Adrenal gland (tissue), 19 donors: ENCODE data around the gene GYG1. TPM values are rescaled to one million over a fixed set of nuclear protein-coding genes. Genes with fewer than 3 reads are reported as not detected.

Experiments
- DNase-seq, 7 donors: peaks; one replicate each; pipeline ENCODE4 v3.0.0-alpha.2; 2019 to 2020
- H3K27ac ChIP-seq, 5 donors: fragments of 200-600 bp; sonication (generic) in 4 of 5; 1 replicate in 3 of 5; 2 replicates in 2 of 5; pipeline versions ENCODE4 v1.5.1 to v1.8.0; 2016 to 2020; ENCODE audit warnings: mild to moderate bottlenecking in 1 of 5
- H3K27me3 ChIP-seq: fragments of 200-600 bp; 2 replicates; pipeline ENCODE4 v1.8.0; 2021
- H3K36me3 ChIP-seq, 2 donors: fragments of 200-600 bp; replicated peaks in 1 of 2; 1 replicate in 1 of 2; 2 replicates in 1 of 2; pipeline versions ENCODE4 v1.5.1 to v1.8.0; 2018 to 2022
- H3K4me1 ChIP-seq, 2 donors: fragments of 200-600 bp; replicated peaks in 1 of 2; 1 replicate in 1 of 2; 2 replicates in 1 of 2; pipeline versions ENCODE4 v1.5.1 to v1.8.0; 2018 to 2021
- H3K4me3 ChIP-seq, 4 donors: fragments of 200-600 bp; sonication (generic) in 3 of 4; one replicate each; pipeline ENCODE4 v1.5.1; 2016 to 2018
- H3K9me3 ChIP-seq, 3 donors: fragments of 200-600 bp; sonication (generic) in 1 of 3; replicated peaks in 1 of 3; 1 replicate in 2 of 3; 2 replicates in 1 of 3; pipeline versions ENCODE4 v1.5.1 to v1.8.0; 2016 to 2021
- POLR2A ChIP-seq, 2 donors: fragments of 450-650 bp; IDR thresholded peaks; one replicate each; pipeline ENCODE4 v1.6.1; 2017; ENCODE audit warnings: antibody characterized with exemption in 2 of 2, mild to moderate bottlenecking in 2 of 2, moderate library complexity in 1 of 2
- WGBS, 4 donors: extraction: QIAGEN DNeasy Blood & Tissue Kit in 2 of 4; methylation state at CpG; one replicate each; pipeline versions ENCODE4 v1.1.5 to v1.1.7; 2013 to 2017; 5-methylcytosine and 5-hydroxymethylcytosine counted together
- intact Hi-C, 2 donors: fragments of 100-400 bp; cut with DNase I; formaldehyde crosslinking; loops; one replicate each; pipeline versions ENCODE4 v1.14.1 to v1.15.0; 2022 to 2023
- long read RNA-seq, 10 donors: library from polyadenylated mRNA in 3 of 10; unstranded in 2 of 10; stranded (forward) in 1 of 10; transcript quantifications; one replicate each; pipeline ENCODE4 v2.0.0 and lab custom pipeline, GENCODE V29; 2021 to 2026
- polyA plus RNA-seq, 3 donors: library from polyadenylated mRNA; stranded (reverse); fragments of 200-250 nt in 2 of 3; fragments of 350-450 nt in 1 of 3; fragmentation: Illumina TruSeq in 1 of 3; extraction: RNeasy Lipid Tissue Mini Kit (QIAGEN cat#74804) in 1 of 3; gene quantifications; one replicate each; pipeline ENCODE4 v1.2.3, GENCODE V29; 2013 to 2014
- total RNA-seq, 9 donors: library from RNA; depleted of rRNA in 4 of 9; stranded (reverse); fragments of >200 nt in 4 of 9; fragments of 120-200 nt in 1 of 9; fragmentation: NEBNext Ultra II Directional in 1 of 9; extraction: Animal tissue kit (Norgen Biotek cat#: 25700) in 1 of 9; gene quantifications; one replicate each; pipeline versions ENCODE4 v1.1.0 to v1.2.4, GENCODE V29; 2013 to 2023
- TF ChIP-seq, protein P1 (sequence below), 6 experiments: fragments of 450-650 bp in 4 of 6; fragments of 200-600 bp in 2 of 6; sonication (generic) in 1 of 6; IDR thresholded peaks; 1 replicate in 5 of 6; 2 replicates in 1 of 6; pipeline versions ENCODE4 v1.5.1 to v1.8.0; 2016 to 2021; ENCODE audit warnings: antibody characterized with exemption in 6 of 6, mild to moderate bottlenecking in 2 of 6, moderate library complexity in 1 of 6
- donor health status: healthy with polysubstance abuse.
- donor health status: Bipolar disorder and iron deficiency.
- donor health status: DM: yes; HTN: yes; CAD: no.
- donor health status: DM: no; HTN: no; CAD: no.
- donor health status: DM: no; HTN: no; CAD: no.
- donor health status: DM: yes; HTN: yes; CAD: no.

GYG1 gene
- 10 to 100 TPM; 17.2 to 53.6 (median 36.6) TPM for total RNA-seq
- 10 to 100 TPM; 17.3 to 52.5 (median 21.7) TPM for polyA plus RNA-seq
- long read RNA-seq, donor 1, transcript GYG1-201 (7 exons, 1,890 nt) = major isoform, 11 of 151 reads
- long read RNA-seq, donor 1, partial matches to known transcripts = 138 of 151 reads
- long read RNA-seq, donor 1, other reads (novel, unspliced or antisense) = 0 of 151 reads
- long read RNA-seq, donor 2, transcript GYG1-201 (7 exons, 1,890 nt) = major isoform, 5 of 12 reads
- long read RNA-seq, donor 2, partial matches to known transcripts = 7 of 12 reads
- long read RNA-seq, donor 2, other reads (novel, unspliced or antisense) = 0 of 12 reads
- long read RNA-seq, donor 3, partial matches to known transcripts = 0 of 4 reads
- long read RNA-seq, donor 3, other reads (novel, unspliced or antisense) = 0 of 4 reads
- long read RNA-seq, donor 4, transcript GYG1-201 (7 exons, 1,890 nt) = major isoform, 19 of 23 reads
- long read RNA-seq, donor 4, partial matches to known transcripts = 1 of 23 reads
- long read RNA-seq, donor 4, other reads (novel, unspliced or antisense) = 3 of 23 reads
- long read RNA-seq, donor 5, transcript GYG1-201 (7 exons, 1,890 nt) = major isoform, 52 of 57 reads
- long read RNA-seq, donor 5, partial matches to known transcripts = 0 of 57 reads
- long read RNA-seq, donor 5, other reads (novel, unspliced or antisense) = 4 of 57 reads
- long read RNA-seq, donor 6, transcript GYG1-201 (7 exons, 1,890 nt) = major isoform, 10 of 11 reads
- long read RNA-seq, donor 6, partial matches to known transcripts = 0 of 11 reads
- long read RNA-seq, donor 6, other reads (novel, unspliced or antisense) = 1 of 11 reads
- long read RNA-seq, donor 7, transcript GYG1-201 (7 exons, 1,890 nt) = major isoform, 5 of 5 reads
- long read RNA-seq, donor 7, partial matches to known transcripts = 0 of 5 reads
- long read RNA-seq, donor 7, other reads (novel, unspliced or antisense) = 0 of 5 reads
- long read RNA-seq, donor 8, transcript GYG1-201 (7 exons, 1,890 nt) = major isoform, 7 of 14 reads
- long read RNA-seq, donor 8, partial matches to known transcripts = 6 of 14 reads
- long read RNA-seq, donor 8, other reads (novel, unspliced or antisense) = 0 of 14 reads
- long read RNA-seq, donor 9, partial matches to known transcripts = 0 of 4 reads
- long read RNA-seq, donor 9, other reads (novel, unspliced or antisense) = 0 of 4 reads
- long read RNA-seq, donor 10, transcript GYG1-201 (7 exons, 1,890 nt) = major isoform, 6 of 6 reads
- long read RNA-seq, donor 10, partial matches to known transcripts = 0 of 6 reads
- long read RNA-seq, donor 10, other reads (novel, unspliced or antisense) = 0 of 6 reads

DNA sequence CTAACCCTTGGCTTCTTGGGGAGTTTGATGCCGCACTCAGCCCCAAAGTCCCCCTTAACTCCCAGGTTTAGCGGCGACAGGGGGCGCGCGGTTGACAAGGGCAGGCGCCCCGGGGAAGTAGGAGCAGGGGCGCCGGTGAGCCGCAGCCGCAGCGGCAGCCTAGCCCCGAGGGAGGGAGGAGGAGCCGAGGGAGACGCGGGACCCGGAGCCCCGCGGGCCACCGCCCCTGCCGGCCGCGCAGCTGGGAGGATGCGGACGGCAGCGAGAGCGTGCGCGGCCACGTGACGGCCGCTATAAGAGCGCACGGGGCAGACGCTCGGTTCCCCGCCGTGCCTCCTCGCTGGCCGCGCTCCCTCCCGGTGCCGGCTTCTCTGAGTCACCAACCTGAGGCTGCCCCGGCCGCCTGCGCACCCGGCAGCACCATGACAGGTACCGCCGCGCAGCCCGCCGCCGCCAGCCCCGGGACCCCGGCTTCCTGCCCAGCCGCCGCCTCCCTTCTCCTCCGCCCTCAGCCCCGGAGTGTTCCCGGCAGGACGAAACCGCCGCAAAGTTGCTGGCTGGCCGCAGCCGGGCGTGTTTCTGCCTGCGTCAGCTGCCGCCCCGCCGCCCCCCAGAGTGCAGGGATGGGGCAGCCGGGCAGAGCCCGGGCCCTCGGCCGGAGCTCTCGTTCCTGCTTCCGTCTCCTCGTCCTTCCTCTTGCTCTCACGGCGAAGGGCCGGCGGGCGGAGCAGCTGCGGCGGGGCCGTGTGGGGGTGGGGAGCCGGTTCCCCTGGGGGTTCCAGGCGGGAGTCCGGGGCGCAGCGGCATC lies at the start of gene GYG1:
Gene GYG1, plus strand, starts transcription at position 322 of the 808 bp plus-strand sequence. Its CDS starts 101 bp downstream, at position 423.
- peak; percentile 81 to 90 (median 87) for DNase-seq
- peak; percentile 79 to 89 for TF ChIP-seq POLR2A (IDR thresholded peaks at IDR 0.05)
- TF ChIP-seq, protein P1, sequence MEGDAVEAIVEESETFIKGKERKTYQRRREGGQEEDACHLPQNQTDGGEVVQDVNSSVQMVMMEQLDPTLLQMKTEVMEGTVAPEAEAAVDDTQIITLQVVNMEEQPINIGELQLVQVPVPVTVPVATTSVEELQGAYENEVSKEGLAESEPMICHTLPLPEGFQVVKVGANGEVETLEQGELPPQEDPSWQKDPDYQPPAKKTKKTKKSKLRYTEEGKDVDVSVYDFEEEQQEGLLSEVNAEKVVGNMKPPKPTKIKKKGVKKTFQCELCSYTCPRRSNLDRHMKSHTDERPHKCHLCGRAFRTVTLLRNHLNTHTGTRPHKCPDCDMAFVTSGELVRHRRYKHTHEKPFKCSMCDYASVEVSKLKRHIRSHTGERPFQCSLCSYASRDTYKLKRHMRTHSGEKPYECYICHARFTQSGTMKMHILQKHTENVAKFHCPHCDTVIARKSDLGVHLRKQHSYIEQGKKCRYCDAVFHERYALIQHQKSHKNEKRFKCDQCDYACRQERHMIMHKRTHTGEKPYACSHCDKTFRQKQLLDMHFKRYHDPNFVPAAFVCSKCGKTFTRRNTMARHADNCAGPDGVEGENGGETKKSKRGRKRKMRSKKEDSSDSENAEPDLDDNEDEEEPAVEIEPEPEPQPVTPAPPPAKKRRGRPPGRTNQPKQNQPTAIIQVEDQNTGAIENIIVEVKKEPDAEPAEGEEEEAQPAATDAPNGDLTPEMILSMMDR (IDR thresholded peaks at IDR 0.05) = peak in 3 of 6 experiments; percentile 22 to 31 (median 25)
- peak within 1 kb of the TSS; percentile 72 to 86 (median 80) for H3K4me3 ChIP-seq
- 0% methylated on average over 10 to 91 of the region's 91 CpGs for WGBS, 4 donors
- H3K4me1 ChIP-seq = peaks cover 8 to 13% of the 10 kb centered on the region in 2 donors
- H3K36me3 ChIP-seq = peaks cover 0 to 21% of the 10 kb centered on the region in 2 donors
- peak within 1 kb of the TSS; percentile 66 to 97 (median 96) for H3K27ac ChIP-seq
- H3K9me3 ChIP-seq = no peaks in the 10 kb centered on the region
- intact Hi-C loops = no loop called here
- no peaks in the 10 kb centered on the region for H3K27me3 ChIP-seq

DNA sequence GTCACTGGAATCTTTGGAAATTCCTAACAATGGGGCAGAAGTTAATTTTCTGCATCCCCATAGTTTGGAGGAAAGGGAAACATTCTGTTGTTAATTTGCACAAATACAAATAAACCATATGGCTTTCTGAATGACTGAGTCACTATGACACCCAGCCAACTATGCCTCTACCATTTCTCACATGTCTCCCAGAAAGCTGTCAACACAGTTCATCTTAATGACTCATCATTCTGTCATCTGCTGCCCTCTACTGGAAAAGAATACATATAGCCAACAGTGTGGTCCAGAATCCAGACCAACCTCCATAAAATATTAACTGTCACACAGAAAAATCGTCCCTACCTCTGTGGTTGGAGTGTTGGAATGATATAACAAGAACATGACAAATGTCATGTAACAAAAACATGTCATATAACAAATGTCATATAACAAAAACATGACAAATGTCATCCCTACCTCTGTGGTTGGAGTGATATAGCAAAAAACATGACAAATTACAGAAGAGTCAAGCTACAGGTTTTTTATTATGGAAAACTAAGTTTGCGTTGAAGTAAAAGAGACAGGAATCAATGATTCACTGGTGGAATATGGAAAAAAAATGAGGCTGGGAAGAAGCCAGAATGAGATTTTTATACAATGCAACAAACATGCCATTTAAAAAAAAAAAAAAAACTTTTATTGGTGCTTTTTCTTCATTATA lies 47.7 kb upstream of the GYG1 start:
- no peak overlapping the region for H3K27ac ChIP-seq
- H3K27me3 ChIP-seq = no peaks in the 10 kb centered on the region
- H3K4me1 ChIP-seq = no peaks in the 10 kb centered on the region
- TF ChIP-seq POLR2A (IDR thresholded peaks at IDR 0.05) = no peak
- TF ChIP-seq, protein P1 (IDR thresholded peaks at IDR 0.05) = peak; percentile 49 to 88 (median 76)
- no peaks in the 10 kb centered on the region for H3K9me3 ChIP-seq
- H3K36me3 ChIP-seq = no peaks in the 10 kb centered on the region
- intact Hi-C loops = loop anchor here in 1 of 2 donors (5.0 to 10.0 kb wide), 3 partner anchors 81 to 629 kb away; no protein-coding TSS in a partner anchor
- 16 to 26% (median 18%) methylated on average over 2 of the region's 2 CpGs for WGBS, 4 donors
- peak in 4 of 7 donors; percentile 25 to 42 (median 36) for DNase-seq
- H3K4me3 ChIP-seq = no peak overlapping the region

DNA sequence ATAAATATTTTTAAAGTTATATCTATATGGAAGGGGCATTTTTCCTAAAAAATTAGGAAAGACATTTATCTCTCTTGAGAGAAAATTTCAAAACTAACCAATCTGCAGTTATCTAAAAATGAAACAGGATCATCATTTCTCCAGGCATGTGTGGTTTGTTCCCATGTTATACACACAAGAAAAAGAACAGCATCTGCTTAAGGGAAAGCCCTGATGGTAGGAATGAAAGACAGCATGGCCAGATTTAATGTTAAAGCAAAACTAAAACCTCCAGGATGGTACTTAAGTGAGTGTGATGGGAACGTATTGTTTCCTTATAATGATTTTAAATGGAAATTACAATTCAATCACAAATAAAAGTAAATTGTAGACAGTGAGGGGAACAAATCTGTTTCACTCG lies 46.2 kb upstream of the GYG1 start:
- H3K4me1 ChIP-seq = no peaks in the 10 kb centered on the region
- no peaks in the 10 kb centered on the region for H3K27me3 ChIP-seq
- DNase-seq = no peak
- TF ChIP-seq POLR2A (IDR thresholded peaks at IDR 0.05) = no peak
- TF ChIP-seq, protein P1 (IDR thresholded peaks at IDR 0.05) = no peak
- no peak overlapping the region for H3K27ac ChIP-seq
- no peaks in the 10 kb centered on the region for H3K36me3 ChIP-seq
- intact Hi-C loops = loop anchor here (5.0 to 10.0 kb wide), 3 partner anchors 83 to 630 kb away; no protein-coding TSS in a partner anchor
- 88 to 96% (median 89%) methylated on average over 2 of the region's 2 CpGs for WGBS, 4 donors
- H3K9me3 ChIP-seq = no peaks in the 10 kb centered on the region
- no peak overlapping the region for H3K4me3 ChIP-seq
